Gastrocnemius medialis (tissue), 4 donors: ENCODE measurements around the gene GTPBP4.

Experiments
- CTCF ChIP-seq, 5 experiments: fragments of 450-650 bp in 3 of 5; fragments of 200-600 bp in 2 of 5; sonication (generic) in 2 of 5; IDR thresholded peaks in 4 of 5; conservative IDR thresholded peaks in 1 of 5; 1 replicate in 4 of 5; 2 replicates in 1 of 5; pipeline ENCODE4 v1.5.1; 2016 to 2019; ENCODE audit warnings: antibody characterized with exemption in 5 of 5, mild to moderate bottlenecking in 3 of 5, moderate library complexity in 3 of 5
- POLR2A ChIP-seq, 2 donors: fragments of 450-650 bp; IDR thresholded peaks; one replicate each; pipeline ENCODE4 v1.6.1; 2017; ENCODE audit warnings: antibody characterized with exemption in 2 of 2, mild to moderate bottlenecking in 2 of 2, moderate library complexity in 2 of 2

GRCh38 chr10:987870-988666 lies at the start of gene GTPBP4:
- no peak for TF ChIP-seq CTCF (IDR thresholded peaks at IDR 0.05 in 4 of 5, conservative IDR thresholded peaks at IDR 0.05 in 1 of 5)
- TF ChIP-seq POLR2A (IDR thresholded peaks at IDR 0.05), result peak; percentile 69 to 82
